Measurements from ENCODE around the gene MR1.
"Not testable (repeated sequence)": the region's sequence is repeated elsewhere in the genome, so short reads cannot be mapped to it uniquely, and the experiment has no call there.

Gene MR1

GRCh38 chr1:181028615-181029014 lies 5.2 kb upstream of the MR1 start:
- no peak for DNase-seq (ENCODE audit: low read depth in 2 of 2)

GRCh38 chr1:181032535-181032934 lies 1.2 kb upstream of the MR1 start:
- DNase-seq (ENCODE audit: low read depth in 2 of 2), result no peak

DNA sequence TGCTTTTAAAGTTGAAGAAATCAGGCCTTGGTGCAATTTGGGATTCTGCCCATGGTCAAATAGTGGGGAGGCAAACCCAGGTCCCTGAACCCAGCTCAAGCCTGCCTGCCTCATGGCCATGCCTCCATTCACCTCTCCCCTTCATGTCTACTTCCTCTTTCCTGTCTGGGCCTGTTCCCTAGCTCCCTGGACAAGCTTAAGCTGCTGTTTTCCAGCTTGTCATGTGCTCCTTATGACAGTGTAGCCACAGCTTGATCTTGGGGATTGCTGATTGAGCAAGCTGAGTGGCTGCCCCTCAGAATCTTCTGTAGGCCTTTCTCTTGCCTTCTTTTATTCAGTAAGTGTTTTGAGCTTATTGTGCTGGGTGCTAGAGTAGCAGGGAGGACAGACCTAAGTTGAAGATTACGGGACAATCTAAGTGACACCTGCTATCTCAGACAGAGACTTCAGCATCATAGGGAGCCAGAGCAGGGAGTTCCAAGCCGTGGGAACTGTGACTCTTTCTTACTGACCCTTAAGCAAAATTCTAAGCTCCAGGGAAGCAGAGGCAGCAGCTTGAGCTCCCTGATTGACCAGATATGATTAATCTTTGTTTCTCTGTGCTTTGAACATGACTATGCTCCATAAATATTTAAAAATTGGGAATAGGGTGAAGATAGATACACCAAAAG lies 520 bp upstream of the MR1 start:
- DNase-seq (ENCODE audit: low read depth in 2 of 2), result no peak

- not testable (repeated sequence) for DNase-seq (ENCODE audit: low read depth in 2 of 2)
These were observed 1.4 kb downstream of the MR1 start for GRCh38 chr1:181035210-181035609.

- no peak for DNase-seq (ENCODE audit: low read depth in 2 of 2)
These were observed 2.5 kb downstream of the MR1 start for GRCh38 chr1:181036107-181036836.

- no peak for DNase-seq (ENCODE audit: low read depth in 2 of 2)
These were observed 3.6 kb downstream of the MR1 start for GRCh38 chr1:181037386-181037785.

DNA sequence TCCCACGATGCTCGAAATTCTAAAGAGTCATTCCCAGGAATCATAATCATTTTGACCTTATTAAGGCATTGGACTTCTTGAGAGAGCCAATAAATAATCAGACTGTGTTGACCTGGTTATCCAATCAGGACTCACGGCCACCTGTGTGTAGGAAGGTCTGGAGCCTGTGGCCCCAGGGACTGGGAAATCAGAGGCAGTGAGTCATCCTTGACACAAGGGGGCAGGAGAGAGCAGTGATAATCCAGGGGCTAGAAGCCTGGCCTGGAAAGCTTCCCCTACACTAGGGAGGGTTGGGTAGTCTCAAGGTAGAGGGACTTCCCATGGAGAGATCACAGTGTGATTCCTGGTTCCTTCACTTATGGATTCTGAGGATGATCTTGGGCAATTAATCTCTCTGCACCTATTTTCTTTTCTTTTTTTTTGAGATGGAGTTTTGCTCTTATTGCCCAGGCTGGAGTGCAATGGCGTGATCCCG lies 4.7 kb downstream of the MR1 start:
- peak in 1 of 2 experiments; percentile 40 for DNase-seq (ENCODE audit: low read depth in 2 of 2)

- no peak for DNase-seq (ENCODE audit: low read depth in 2 of 2)
These were observed 6.6 kb downstream of the MR1 start for GRCh38 chr1:181040284-181040865.

DNA sequence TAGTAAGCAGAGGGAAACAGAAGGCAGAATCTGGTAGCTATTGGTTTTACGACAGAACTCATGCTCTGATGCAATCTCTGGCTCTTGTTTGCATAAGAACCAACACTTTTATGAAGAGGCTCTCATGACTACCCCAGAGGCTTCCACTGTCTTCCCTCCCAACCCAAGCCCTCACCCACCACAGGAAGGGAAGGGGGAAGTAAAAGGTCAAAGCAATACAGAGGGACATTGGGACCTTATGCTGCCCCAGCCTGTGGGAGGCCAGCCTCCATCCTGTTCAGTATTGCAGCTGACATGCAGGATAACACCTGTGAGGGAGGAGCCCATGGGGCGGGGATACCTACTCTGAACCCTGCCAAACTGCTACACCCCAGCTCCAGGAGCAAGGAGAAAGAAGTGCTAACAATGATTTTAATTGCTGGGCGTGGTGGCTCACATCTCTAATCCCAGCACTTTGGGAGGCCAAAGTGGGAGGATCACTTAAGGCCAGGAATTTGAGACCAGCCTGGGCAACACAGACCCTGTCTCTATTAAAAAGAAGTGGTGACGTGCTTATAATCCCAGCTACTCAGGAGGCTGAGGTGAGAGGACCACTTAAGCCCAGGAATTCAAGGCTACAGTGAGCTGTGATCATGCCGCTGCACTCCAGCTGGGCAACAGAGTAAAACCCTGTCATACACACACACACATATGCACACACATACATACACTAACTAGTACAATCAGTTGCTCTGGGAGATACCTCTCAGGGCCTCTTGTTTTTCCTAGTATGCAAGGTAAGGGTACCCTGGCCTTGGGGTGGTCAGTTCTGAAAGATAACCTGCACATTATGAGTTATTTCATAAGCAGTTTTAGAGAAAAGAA lies 9.5 kb downstream of the MR1 start:
- DNase-seq (ENCODE audit: low read depth in 2 of 2), result no peak

- DNase-seq (ENCODE audit: low read depth in 2 of 2), result no peak
These were observed 10.7 kb downstream of the MR1 start for GRCh38 chr1:181044449-181044966.

- DNase-seq (ENCODE audit: low read depth in 2 of 2), result not testable (repeated sequence)
These were observed 12.2 kb downstream of the MR1 start for GRCh38 chr1:181045946-181046345.

DNA sequence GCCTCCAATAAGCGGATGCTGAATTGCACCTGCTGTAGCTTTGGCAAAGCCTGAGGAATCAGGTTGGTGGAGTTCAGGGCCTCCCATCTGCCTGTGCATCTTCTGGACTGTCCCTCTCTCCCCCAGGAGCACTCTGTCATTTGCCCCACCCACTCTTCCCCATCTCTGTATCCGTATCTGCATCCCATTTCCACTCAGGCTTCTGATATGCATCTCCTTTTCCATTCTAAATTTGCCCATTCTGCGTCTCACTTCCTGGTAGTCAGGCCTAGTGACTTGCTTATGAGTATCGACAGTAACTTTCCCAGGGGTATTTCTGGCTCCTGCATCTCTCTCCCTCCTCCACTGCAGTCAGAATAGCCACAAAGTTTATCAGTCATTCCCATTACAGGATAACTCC lies 15.6 kb downstream of the MR1 start:
- DNase-seq (ENCODE audit: low read depth in 2 of 2), result no peak

DNA sequence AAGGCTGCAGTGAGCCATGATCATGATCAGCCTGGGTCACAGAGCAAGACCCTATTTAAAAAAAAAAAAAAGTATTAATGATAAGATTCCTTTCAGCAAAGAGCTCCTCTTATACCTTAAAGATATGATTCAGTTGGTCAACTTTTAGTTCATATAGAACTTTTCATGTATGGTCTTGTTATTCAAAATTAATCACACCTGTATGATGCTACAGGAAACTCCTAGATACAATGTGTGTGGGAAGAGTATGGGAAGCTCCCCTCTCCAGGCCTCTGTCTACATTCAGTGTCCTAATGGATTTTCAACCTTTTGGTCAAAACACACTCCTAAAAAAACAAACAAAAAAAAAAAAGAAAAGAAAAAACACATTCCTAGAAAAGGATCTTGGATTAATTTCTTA lies 17.1 kb downstream of the MR1 start:
- DNase-seq (ENCODE audit: low read depth in 2 of 2), result no peak

- no peak for DNase-seq (ENCODE audit: low read depth in 2 of 2)
These were observed 22.8 kb downstream of the MR1 start for GRCh38 chr1:181056560-181056959.

- no peak for DNase-seq (ENCODE audit: low read depth in 2 of 2)
These were observed 23.3 kb downstream of the MR1 start for GRCh38 chr1:181057079-181057478.

GRCh38 chr1:181059435-181059834 lies 25.7 kb downstream of the MR1 start:
- DNase-seq (ENCODE audit: low read depth in 2 of 2), result no peak

DNA sequence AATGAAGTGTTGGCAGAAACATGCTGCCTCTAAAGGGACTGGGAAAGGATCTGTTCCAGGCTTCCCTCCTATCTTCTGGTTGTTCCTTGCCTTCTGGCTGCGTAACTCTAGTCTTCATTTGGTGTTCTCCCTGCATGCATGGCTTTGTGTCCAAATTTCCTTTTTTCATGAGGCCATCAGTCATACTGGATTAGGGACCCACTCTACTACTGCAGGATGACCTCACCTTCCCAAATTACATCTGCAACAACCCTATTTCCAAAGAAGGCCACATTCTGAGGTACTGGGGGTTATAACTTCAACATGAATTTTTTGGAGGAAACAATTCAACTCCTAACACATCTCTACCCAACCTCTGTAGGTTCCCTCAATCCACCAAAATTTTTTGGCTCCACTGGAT lies 26.3 kb downstream of the MR1 start:
- no peak for DNase-seq (ENCODE audit: low read depth in 2 of 2)

GRCh38 chr1:181060947-181061346 lies 27.2 kb downstream of the MR1 start:
- DNase-seq (ENCODE audit: low read depth in 2 of 2), result not testable (repeated sequence)

DNA sequence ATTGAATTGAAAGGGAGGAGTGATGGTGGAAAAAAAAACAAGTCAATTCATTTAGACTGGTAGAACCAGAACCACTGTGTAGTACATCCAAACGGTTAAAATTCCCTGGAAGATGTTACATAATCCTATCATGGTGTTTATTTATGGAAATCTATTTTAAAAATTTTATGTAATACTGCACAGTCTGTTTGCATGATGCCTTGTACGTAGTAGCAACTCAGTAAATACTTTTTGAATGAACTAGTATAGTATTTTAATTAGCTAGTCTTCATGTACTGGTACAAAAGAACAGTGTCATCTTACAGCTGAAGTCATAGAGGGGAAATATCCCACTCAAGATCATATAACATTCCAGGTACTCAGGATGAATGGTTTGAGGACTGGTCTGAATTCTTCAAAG lies 27.7 kb downstream of the MR1 start:
- DNase-seq (ENCODE audit: low read depth in 2 of 2), result no peak

- no peak for DNase-seq (ENCODE audit: low read depth in 2 of 2)
These were observed 28.4 kb downstream of the MR1 start for GRCh38 chr1:181061891-181062835.

Measured in fibroblast of skin of left quadriceps (primary cell).